SK-N-SH (cell line): ENCODE data around the gene KCNN3. TPM values are rescaled to one million over a fixed set of nuclear protein-coding genes. Genes with fewer than 3 reads are reported as not detected.

Experiments used
- CTCF ChIA-PET: fragments of 300-600, 350-600 bp; formaldehyde crosslinking; extraction: SDS; loops from one replicate; lab custom pipeline; 2021; lab: Yijun Ruan, JAX
- POLR2A ChIA-PET: fragments of 350-600 bp; sonication (Branson Sonifier 250); formaldehyde crosslinking; extraction: SDS; loops from one replicate; lab custom pipeline; 2020; ENCODE audit warnings: antibody characterized with exemption, inconsistent platforms; lab: Yijun Ruan, JAX
- DNase-seq: peaks from one replicate; pipeline ENCODE4 v3.0.0; 2012
- H2AFZ ChIP-seq: fragments of 200-600 bp; sonication (generic); 2 replicates; pipeline ENCODE4 v1.8.1; 2016; ENCODE audit warnings: antibody characterized with exemption, mild to moderate bottlenecking, low read depth
- H3F3A ChIP-seq: fragments of 200-600 bp; sonication (generic); replicated peaks from 2 replicates; pipeline ENCODE3; 2016; ENCODE audit warnings: antibody characterized with exemption, mild to moderate bottlenecking; ENCODE audit not compliant: insufficient read depth
- H3K27ac ChIP-seq, 2 experiments: fragments of 200-500 bp in 1 of 2; fragments of 200-600 bp in 1 of 2; sonication (Bioruptor generic) in 1 of 2; sonication (generic), shearing (Covaris generic) in 1 of 2; 2 replicates each; pipeline versions ENCODE4 v1.5.1 to v1.6.1; 2014 to 2016; ENCODE audit warnings: low read depth in 2 of 2, inconsistent platforms in 1 of 2, low read length in 1 of 2, mild to moderate bottlenecking in 1 of 2, mixed read lengths in 1 of 2
- H3K27me3 ChIP-seq: fragments of 200-600 bp; sonication (generic), shearing (Covaris generic); 2 replicates; pipeline ENCODE4 v1.6.1; 2016; ENCODE audit warnings: mixed run types; ENCODE audit not compliant: insufficient read depth
- H3K36me3 ChIP-seq, 2 experiments: fragments of 200-500 bp in 1 of 2; fragments of 200-600 bp in 1 of 2; sonication (Bioruptor generic) in 1 of 2; sonication (generic) in 1 of 2; replicated peaks in 1 of 2; 2 replicates each; pipeline versions ENCODE3 to v1.5.1; 2014 to 2016; ENCODE audit warnings: low read length in 1 of 2, mild to moderate bottlenecking in 1 of 2; ENCODE audit not compliant: insufficient read depth in 2 of 2, control insufficient read depth in 1 of 2
- H3K4me1 ChIP-seq, 2 experiments: fragments of 200-500 bp in 1 of 2; fragments of 200-600 bp in 1 of 2; sonication (Bioruptor generic) in 1 of 2; sonication (generic), shearing (Covaris generic) in 1 of 2; 2 replicates each; pipeline versions ENCODE4 v1.5.1 to v1.6.1; 2014 to 2016; ENCODE audit warnings: low read depth in 1 of 2, low read length in 1 of 2, mixed run types in 1 of 2; ENCODE audit not compliant: insufficient read depth in 2 of 2, control insufficient read depth in 1 of 2
- H3K4me2 ChIP-seq: fragments of 200-600 bp; sonication (generic), shearing (Covaris generic); 2 replicates; pipeline ENCODE4 v1.6.1; 2017; ENCODE audit warnings: mixed run types
- H3K4me3 ChIP-seq, 2 experiments: fragments of 200-500 bp in 1 of 2; fragments of 200-600 bp in 1 of 2; sonication (Bioruptor generic) in 1 of 2; sonication (generic), shearing (Covaris generic) in 1 of 2; 2 replicates each; pipeline versions ENCODE4 v1.5.1 to v1.8.1; 2014 to 2016; ENCODE audit warnings: low read depth in 2 of 2, inconsistent platforms in 1 of 2, low read length in 1 of 2, mild to moderate bottlenecking in 1 of 2, mixed read lengths in 1 of 2, moderate library complexity in 1 of 2
- H3K79me2 ChIP-seq: fragments of 200-600 bp; sonication (generic); 2 replicates; pipeline ENCODE4 v1.8.1; 2017; ENCODE audit warnings: mild to moderate bottlenecking; ENCODE audit not compliant: insufficient read depth
- H3K9ac ChIP-seq: fragments of 200-600 bp; sonication (generic); 2 replicates; pipeline ENCODE4 v1.6.1; 2017; ENCODE audit warnings: mixed run types
- H3K9me2 ChIP-seq: fragments of 200-600 bp; sonication (generic); 2 replicates; pipeline ENCODE4 v1.6.1; 2017; ENCODE audit warnings: mixed run types
- H3K9me3 ChIP-seq: fragments of 200-600 bp; sonication (generic); 2 replicates; pipeline ENCODE4 v1.6.1; 2017; ENCODE audit warnings: mixed run types, mild to moderate bottlenecking, moderate library complexity
- H4K20me1 ChIP-seq: fragments of 200-600 bp; sonication (generic); 2 replicates; pipeline ENCODE4 v1.6.1; 2017; ENCODE audit warnings: mild to moderate bottlenecking, mixed run types; ENCODE audit not compliant: insufficient read depth
- EP300 ChIP-seq, 2 experiments: IDR thresholded peaks; 2 replicates each; pipeline versions ENCODE4 v1.4.0 to v1.6.1; 2012; ENCODE audit warnings: borderline replicate concordance in 1 of 2, low read depth in 1 of 2, low read length in 1 of 2
- FOXM1 ChIP-seq: IDR thresholded peaks from 2 replicates; pipeline ENCODE4 v1.4.0; 2012; ENCODE audit warnings: low read depth, mild to moderate bottlenecking
- IRF3 ChIP-seq: fragments of 150-350 bp; IDR thresholded peaks from 2 replicates; pipeline ENCODE4 v1.6.1; 2016; ENCODE audit warnings: mild to moderate bottlenecking, low read depth, low read length
- RXRA ChIP-seq: IDR thresholded peaks from 2 replicates; pipeline ENCODE4 v1.4.0; 2012; ENCODE audit warnings: low read depth, mild to moderate bottlenecking, borderline replicate concordance
- SIN3A ChIP-seq: IDR thresholded peaks from 2 replicates; pipeline ENCODE4 v1.6.1; 2012; ENCODE audit warnings: low read depth, mild to moderate bottlenecking, low read length, moderate library complexity, borderline replicate concordance
- TAF1 ChIP-seq: IDR thresholded peaks from 2 replicates; pipeline ENCODE4 v1.6.1; 2012; ENCODE audit warnings: low read depth, mild to moderate bottlenecking, low read length, moderate library complexity, borderline replicate concordance
- ZBTB33 ChIP-seq: IDR thresholded peaks from 2 replicates; pipeline ENCODE4 v1.4.0; 2012; ENCODE audit warnings: low read depth, borderline replicate concordance
- WGBS: methylation state at CpG from one replicate; pipeline ENCODE4 v1.1.6; 2017; ENCODE audit warnings: low lambda C conversion rate; 5-methylcytosine and 5-hydroxymethylcytosine counted together
- polyA plus RNA-seq, 3 experiments: library from polyadenylated mRNA; depleted of rRNA; stranded (reverse); fragments of >200 nt; gene quantifications; 2 replicates each; pipeline ENCODE4 v1.2.3, GENCODE V29; 2012

The KCNN3 gene
- polyA plus RNA-seq, 1 of the 3 experiments (the other 2 are of a cell fraction), result 0.16 TPM

GRCh38 chr1:154755858-154756730 is 114.0 kb downstream of the KCNN3 start:
- peaks cover 14% of the 10 kb centered on the region for H3K27me3 ChIP-seq
- TF ChIP-seq FOXM1 (no peak), EP300 (IDR thresholded peaks at IDR 0.05; ENCODE audit: borderline replicate concordance in 1 of 2, low read depth in 1 of 2, low read length in 1 of 2) (no peak), TAF1 (no peak), IRF3 (no peak), RXRA (no peak)
- peak; percentile 33 for DNase-seq
- H3K79me2 ChIP-seq, result no peaks in the 10 kb centered on the region
- H3F3A ChIP-seq, result no peaks in the 10 kb centered on the region
- H3K9ac ChIP-seq, result no peak overlapping the region
- H3K4me3 ChIP-seq, result no peak overlapping the region
- H4K20me1 ChIP-seq, result no peaks in the 10 kb centered on the region
- H3K9me3 ChIP-seq, result no peaks in the 10 kb centered on the region
- H2AFZ ChIP-seq, result no peak overlapping the region
- H3K27ac ChIP-seq, result no peak overlapping the region
- no peaks in the 10 kb centered on the region for H3K9me2 ChIP-seq
- POLR2A ChIA-PET, result no interaction called here
- H3K36me3 ChIP-seq, result no peaks in the 10 kb centered on the region
- no peak overlapping the region for H3K4me2 ChIP-seq
- CTCF ChIA-PET, result interaction anchor here (0.6 to 1.4 kb wide), 5 partner anchors 14 to 114 kb away, joined by 3 to 4 read pairs (median 3); partner anchors contain the start of gene KCNN3
- 71% methylated on average over 6 of the region's 6 CpGs for WGBS
- H3K4me1 ChIP-seq, result peaks cover 0 to 9% of the 10 kb centered on the region in 2 experiments; a peak in 1 of 4 replicates

- TF ChIP-seq SIN3A (no peak), ZBTB33 (no peak)
- Histone ChIP-seq H3K9me3 (no peaks in the 10 kb centered on the region), H3F3A (no peaks in the 10 kb centered on the region), H3K4me2 (no peak overlapping the region), H3K9me2 (no peaks in the 10 kb centered on the region), H3K27me3 (peaks cover 26% of the 10 kb centered on the region; the same call in 1 of the 2 replicates), H3K4me1 (peaks cover 0 to 34% of the 10 kb centered on the region in 2 experiments; a peak in 2 of 4 replicates), H3K79me2 (no peaks in the 10 kb centered on the region), H4K20me1 (no peaks in the 10 kb centered on the region), H3K36me3 (no peaks in the 10 kb centered on the region), H3K9ac (no peak overlapping the region), H3K27ac (no peak overlapping the region), H3K4me3 (no peak overlapping the region), H2AFZ (no peak overlapping the region)
- ChIA-PET CTCF (interaction anchor here (1.0 to 1.4 kb wide), 3 partner anchors 22 to 83 kb away, joined by 3 read pairs; no protein-coding TSS in a partner anchor), POLR2A (no interaction called here)
- 58% methylated on average over 7 of the region's 7 CpGs for WGBS
- no peak for DNase-seq
These were observed 116.7 kb downstream of the KCNN3 start for GRCh38 chr1:154753426-154753825.
